Tibial artery (tissue), 4 donors: ENCODE data around the gene ATP10B.

ENCODE experiments used
- DNase-seq, 2 donors: peaks; one replicate each; pipeline ENCODE4 v3.0.0-alpha.2; 2019
- H3K27ac ChIP-seq, 2 donors: fragments of 200-600 bp; sonication (generic) in 1 of 2; 1 replicate in 1 of 2; 2 replicates in 1 of 2; pipeline ENCODE4 v1.5.1; 2018 to 2019; ENCODE audit warnings: mild to moderate bottlenecking in 1 of 2
- H3K27me3 ChIP-seq, 2 donors: fragments of 200-600 bp; sonication (generic) in 1 of 2; one replicate each; pipeline versions ENCODE4 v1.5.1 to v1.6.0; 2016 to 2019
- H3K36me3 ChIP-seq, 3 donors: fragments of 200-600 bp; sonication (generic) in 2 of 3; one replicate each; pipeline ENCODE4 v1.5.1; 2016 to 2019; ENCODE audit warnings: mild to moderate bottlenecking in 2 of 3
- H3K4me1 ChIP-seq, 4 donors: fragments of 200-600 bp; sonication (generic) in 2 of 4; 1 replicate in 3 of 4; 2 replicates in 1 of 4; pipeline ENCODE4 v1.5.1; 2016 to 2019
- H3K4me3 ChIP-seq, 2 donors: fragments of 200-600 bp; sonication (generic) in 1 of 2; 1 replicate in 1 of 2; 2 replicates in 1 of 2; pipeline ENCODE4 v1.5.1; 2018 to 2019; ENCODE audit warnings: mild to moderate bottlenecking in 2 of 2
- H3K9me3 ChIP-seq, 3 donors: fragments of 200-600 bp; sonication (generic) in 1 of 3; one replicate each; pipeline ENCODE4 v1.5.1; 2016 to 2019
- intact Hi-C: fragments of 100-400 bp; cut with DNase I; formaldehyde crosslinking; loops from one replicate; pipeline ENCODE4 v1.15.0; 2023; ENCODE audit warnings: low total_unique reads
- TF ChIP-seq, protein P1 (sequence below), 2 experiments: fragments of 200-600 bp in 1 of 2; fragments of 450-650 bp in 1 of 2; IDR thresholded peaks; one replicate each; pipeline ENCODE4 v1.5.1; 2017 to 2019; ENCODE audit warnings: antibody characterized with exemption in 2 of 2, mild to moderate bottlenecking in 1 of 2, moderate library complexity in 1 of 2

Gene ATP10B

DNA sequence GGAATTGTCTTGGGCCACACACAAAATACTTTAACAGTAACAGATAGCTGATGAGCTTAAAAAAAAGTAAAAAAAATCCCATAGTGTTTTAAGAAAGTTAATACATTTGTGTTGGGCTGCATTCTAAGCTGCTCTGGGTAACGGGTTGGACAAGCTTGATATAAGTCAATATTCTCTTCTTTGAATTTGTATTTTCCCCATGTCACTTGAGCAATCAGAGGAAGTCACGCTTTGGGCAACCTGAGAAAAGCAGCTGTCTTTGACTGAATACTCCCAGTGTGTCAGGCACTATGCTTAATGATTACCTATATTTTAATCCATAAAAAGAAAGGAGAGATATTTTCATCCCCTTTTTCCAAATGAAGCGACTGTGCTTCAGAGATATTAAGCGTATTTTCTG is 84.9 kb downstream of the ATP10B start:
- DNase-seq, result no peak
- H3K4me1 ChIP-seq, result no peaks in the 10 kb centered on the region
- H3K9me3 ChIP-seq, result no peaks in the 10 kb centered on the region
- H3K4me3 ChIP-seq, result no peak overlapping the region
- intact Hi-C loops, result no loop called here
- TF ChIP-seq, protein P1, sequence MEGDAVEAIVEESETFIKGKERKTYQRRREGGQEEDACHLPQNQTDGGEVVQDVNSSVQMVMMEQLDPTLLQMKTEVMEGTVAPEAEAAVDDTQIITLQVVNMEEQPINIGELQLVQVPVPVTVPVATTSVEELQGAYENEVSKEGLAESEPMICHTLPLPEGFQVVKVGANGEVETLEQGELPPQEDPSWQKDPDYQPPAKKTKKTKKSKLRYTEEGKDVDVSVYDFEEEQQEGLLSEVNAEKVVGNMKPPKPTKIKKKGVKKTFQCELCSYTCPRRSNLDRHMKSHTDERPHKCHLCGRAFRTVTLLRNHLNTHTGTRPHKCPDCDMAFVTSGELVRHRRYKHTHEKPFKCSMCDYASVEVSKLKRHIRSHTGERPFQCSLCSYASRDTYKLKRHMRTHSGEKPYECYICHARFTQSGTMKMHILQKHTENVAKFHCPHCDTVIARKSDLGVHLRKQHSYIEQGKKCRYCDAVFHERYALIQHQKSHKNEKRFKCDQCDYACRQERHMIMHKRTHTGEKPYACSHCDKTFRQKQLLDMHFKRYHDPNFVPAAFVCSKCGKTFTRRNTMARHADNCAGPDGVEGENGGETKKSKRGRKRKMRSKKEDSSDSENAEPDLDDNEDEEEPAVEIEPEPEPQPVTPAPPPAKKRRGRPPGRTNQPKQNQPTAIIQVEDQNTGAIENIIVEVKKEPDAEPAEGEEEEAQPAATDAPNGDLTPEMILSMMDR (IDR thresholded peaks at IDR 0.05), result no peak
- H3K27me3 ChIP-seq, result no peaks in the 10 kb centered on the region
- no peak overlapping the region for H3K27ac ChIP-seq
- no peaks in the 10 kb centered on the region for H3K36me3 ChIP-seq

DNA sequence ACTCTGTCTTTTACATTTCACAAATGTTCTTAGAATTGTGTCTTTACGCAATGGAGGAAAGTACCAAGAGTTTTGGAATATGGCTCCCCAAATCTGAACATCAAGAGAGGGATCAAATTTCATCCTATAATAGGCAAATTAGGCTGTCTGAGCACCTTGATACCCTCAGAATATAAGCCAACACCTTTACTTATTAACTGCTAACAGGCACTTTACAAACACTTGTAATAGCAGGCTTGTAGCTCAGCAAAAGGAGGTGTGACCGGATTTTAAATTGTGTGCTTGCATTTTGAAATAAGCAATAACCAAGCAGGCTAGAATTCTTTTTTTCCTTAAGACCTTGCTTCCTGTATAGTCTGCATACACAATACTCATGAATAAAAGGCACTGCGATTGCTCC is 92.0 kb downstream of the ATP10B start:
- H3K9me3 ChIP-seq, result no peaks in the 10 kb centered on the region
- no peaks in the 10 kb centered on the region for H3K27me3 ChIP-seq
- no peaks in the 10 kb centered on the region for H3K36me3 ChIP-seq
- H3K27ac ChIP-seq, result no peak overlapping the region
- DNase-seq, result no peak
- TF ChIP-seq, protein P1 (IDR thresholded peaks at IDR 0.05), result no peak
- no peaks in the 10 kb centered on the region for H3K4me1 ChIP-seq
- intact Hi-C loops, result no loop called here
- no peak overlapping the region for H3K4me3 ChIP-seq

DNA sequence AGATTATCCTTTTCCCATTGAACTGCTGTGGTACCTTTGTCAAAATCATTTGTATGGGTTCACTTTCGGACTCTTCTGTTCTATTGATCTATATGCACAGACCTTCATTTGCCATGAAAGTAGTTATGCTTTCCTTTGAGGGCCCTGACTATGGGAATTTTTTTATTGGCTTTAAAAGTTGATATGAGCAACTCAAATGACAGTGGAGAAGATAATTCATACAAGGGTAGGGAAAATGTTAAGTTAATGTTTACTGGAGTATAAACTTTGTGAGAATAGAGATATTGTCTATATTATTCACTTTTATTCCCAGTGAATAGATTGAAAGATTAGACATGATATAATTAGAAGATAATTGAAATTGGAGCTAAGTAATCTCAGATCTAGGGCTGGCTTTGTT is 94.8 kb downstream of the ATP10B start:
- Histone ChIP-seq H3K27me3 (no peaks in the 10 kb centered on the region), H3K36me3 (no peaks in the 10 kb centered on the region), H3K4me3 (no peak overlapping the region), H3K4me1 (no peaks in the 10 kb centered on the region), H3K9me3 (no peaks in the 10 kb centered on the region), H3K27ac (no peak overlapping the region)
- TF ChIP-seq, protein P1 (IDR thresholded peaks at IDR 0.05), result no peak
- DNase-seq, result no peak
- intact Hi-C loops, result no loop called here

DNA sequence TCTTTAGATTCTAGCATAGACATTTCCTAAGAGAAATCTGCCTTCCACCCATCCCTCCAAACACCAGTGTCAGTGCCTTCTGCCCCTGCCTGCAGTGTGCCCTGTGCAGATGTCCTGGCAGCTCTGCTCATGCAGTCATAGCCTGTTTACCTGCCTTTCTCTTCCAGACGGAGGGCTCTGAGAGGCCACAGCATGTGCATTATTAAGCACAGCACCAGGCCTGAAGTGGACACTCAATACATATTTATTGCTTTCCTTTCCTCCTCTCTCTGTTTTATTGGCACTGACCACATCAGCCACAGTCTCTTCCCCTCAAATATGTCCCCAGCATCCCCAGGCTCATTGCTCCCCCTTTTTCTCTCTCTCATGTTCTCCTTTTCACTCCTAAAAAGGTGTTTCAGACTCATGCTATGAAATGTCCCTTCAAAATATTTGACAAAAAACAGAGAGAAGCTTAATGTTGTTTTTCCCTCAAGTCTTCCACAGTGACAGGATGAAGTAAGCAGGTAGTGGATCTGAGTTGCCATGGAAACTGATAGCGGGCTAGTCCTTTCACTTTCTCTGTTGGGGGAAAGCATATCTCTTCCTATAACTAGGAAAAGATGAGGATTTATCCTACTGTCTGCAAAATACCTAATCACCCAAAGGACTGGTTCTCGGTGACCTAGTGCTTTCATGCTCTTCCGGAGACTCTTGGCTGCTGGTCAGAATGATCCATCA is 100.9 kb downstream of the ATP10B start:
- Histone ChIP-seq H3K36me3 (no peaks in the 10 kb centered on the region), H3K4me1 (no peaks in the 10 kb centered on the region), H3K27ac (no peak overlapping the region), H3K4me3 (no peak overlapping the region), H3K27me3 (no peaks in the 10 kb centered on the region), H3K9me3 (no peaks in the 10 kb centered on the region)
- no peak for DNase-seq
- intact Hi-C loops, result no loop called here
- TF ChIP-seq, protein P1 (IDR thresholded peaks at IDR 0.05), result no peak

DNA sequence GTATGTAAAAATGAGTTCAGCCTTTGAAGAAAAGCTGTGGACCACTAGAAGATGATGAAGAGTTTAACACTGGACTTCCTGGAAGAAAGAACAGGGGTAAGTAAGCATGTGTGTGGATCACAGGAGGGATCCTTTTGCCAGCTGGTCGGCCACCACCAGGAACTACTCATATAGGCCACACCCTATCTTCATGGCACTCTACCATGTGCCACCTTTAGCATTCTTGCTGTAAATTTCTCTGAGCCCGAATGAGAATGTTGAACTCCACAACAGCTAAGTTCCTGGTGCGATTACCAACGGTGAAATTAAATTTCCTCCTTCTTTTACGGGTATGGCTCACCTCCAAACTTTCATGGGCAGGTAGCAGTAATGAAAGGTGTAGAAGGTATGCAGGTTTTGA is 102.3 kb downstream of the ATP10B start:
- TF ChIP-seq, protein P1 (IDR thresholded peaks at IDR 0.05), result no peak
- DNase-seq, result no peak
- Histone ChIP-seq H3K36me3 (no peaks in the 10 kb centered on the region), H3K27me3 (no peaks in the 10 kb centered on the region), H3K27ac (no peak overlapping the region), H3K4me1 (no peaks in the 10 kb centered on the region), H3K4me3 (no peak overlapping the region), H3K9me3 (no peaks in the 10 kb centered on the region)
- intact Hi-C loops, result no loop called here

- H3K36me3 ChIP-seq, result no peaks in the 10 kb centered on the region
- H3K27me3 ChIP-seq, result no peaks in the 10 kb centered on the region
- TF ChIP-seq, protein P1 (IDR thresholded peaks at IDR 0.05), result no peak
- H3K27ac ChIP-seq, result no peak overlapping the region
- no peaks in the 10 kb centered on the region for H3K9me3 ChIP-seq
- no peaks in the 10 kb centered on the region for H3K4me1 ChIP-seq
- no peak for DNase-seq
- intact Hi-C loops, result no loop called here
- no peak overlapping the region for H3K4me3 ChIP-seq
These were observed 103.0 kb downstream of the ATP10B start for GRCh38 chr5:160749026-160749425.
